Measurements from ENCODE around the gene KIF26B. TPM values are rescaled to one million over a fixed set of nuclear protein-coding genes. Genes with fewer than 3 reads are reported as not detected.

The KIF26B gene
- total RNA-seq, 2 donors from 2014 or later: 0.78 to 4.6 TPM

GRCh38 chr1:245205396-245205795 lies 50.6 kb downstream of the KIF26B start:
- Histone ChIP-seq H3K4me1 (no peaks in the 10 kb centered on the region), H3K27ac (no peak overlapping the region), H3K27me3 (no peaks in the 10 kb centered on the region), H3K9me3 (peaks cover 0 to 21% (median 0%) of the 10 kb centered on the region in 3 donors), H3K36me3 (replicated peaks in 1 of 2; ENCODE audit: insufficient read depth in 1 of 2, low read depth in 2 of 2) (no peaks in the 10 kb centered on the region), H3K4me3 (no peak overlapping the region)
- intact Hi-C loops (cut with DNase I): no loop called here
- WGBS, 2 donors: 53 to 59% methylated on average over 3 of the region's 3 CpGs
- DNase-seq (no peak), ATAC-seq (no peak)
- TF ChIP-seq, protein P1, sequence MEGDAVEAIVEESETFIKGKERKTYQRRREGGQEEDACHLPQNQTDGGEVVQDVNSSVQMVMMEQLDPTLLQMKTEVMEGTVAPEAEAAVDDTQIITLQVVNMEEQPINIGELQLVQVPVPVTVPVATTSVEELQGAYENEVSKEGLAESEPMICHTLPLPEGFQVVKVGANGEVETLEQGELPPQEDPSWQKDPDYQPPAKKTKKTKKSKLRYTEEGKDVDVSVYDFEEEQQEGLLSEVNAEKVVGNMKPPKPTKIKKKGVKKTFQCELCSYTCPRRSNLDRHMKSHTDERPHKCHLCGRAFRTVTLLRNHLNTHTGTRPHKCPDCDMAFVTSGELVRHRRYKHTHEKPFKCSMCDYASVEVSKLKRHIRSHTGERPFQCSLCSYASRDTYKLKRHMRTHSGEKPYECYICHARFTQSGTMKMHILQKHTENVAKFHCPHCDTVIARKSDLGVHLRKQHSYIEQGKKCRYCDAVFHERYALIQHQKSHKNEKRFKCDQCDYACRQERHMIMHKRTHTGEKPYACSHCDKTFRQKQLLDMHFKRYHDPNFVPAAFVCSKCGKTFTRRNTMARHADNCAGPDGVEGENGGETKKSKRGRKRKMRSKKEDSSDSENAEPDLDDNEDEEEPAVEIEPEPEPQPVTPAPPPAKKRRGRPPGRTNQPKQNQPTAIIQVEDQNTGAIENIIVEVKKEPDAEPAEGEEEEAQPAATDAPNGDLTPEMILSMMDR (IDR thresholded peaks at IDR 0.05): no peak
- no peak for TF ChIP-seq POLR2A (IDR thresholded peaks at IDR 0.05)

DNA sequence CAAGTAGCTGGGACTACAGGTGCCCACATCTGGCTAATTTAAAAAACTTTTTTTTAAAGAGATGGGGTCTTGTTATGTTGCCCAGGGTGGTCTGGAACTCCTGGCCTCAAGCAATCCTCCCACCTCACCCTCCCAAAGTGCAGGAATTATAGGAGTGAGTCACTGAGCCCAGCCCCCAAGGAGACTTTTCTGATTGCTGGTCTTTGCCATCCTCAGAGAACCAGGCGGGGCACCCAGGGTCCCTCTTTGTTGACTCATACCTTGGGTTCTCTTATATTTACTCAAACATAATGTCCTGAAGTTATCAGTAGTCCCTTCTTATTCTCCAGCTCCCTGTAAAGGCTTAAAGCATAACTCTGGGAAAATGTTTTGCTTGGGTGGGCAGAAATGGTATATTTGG lies 51.1 kb downstream of the KIF26B start:
- no peaks in the 10 kb centered on the region for H3K27me3 ChIP-seq
- ATAC-seq (no peak), DNase-seq (no peak)
- H3K4me1 ChIP-seq: no peaks in the 10 kb centered on the region
- no peaks in the 10 kb centered on the region for H3K36me3 ChIP-seq (replicated peaks in 1 of 2; ENCODE audit: insufficient read depth in 1 of 2, low read depth in 2 of 2)
- no peak for TF ChIP-seq POLR2A (IDR thresholded peaks at IDR 0.05)
- TF ChIP-seq, protein P1 (IDR thresholded peaks at IDR 0.05): no peak
- no peak overlapping the region for H3K27ac ChIP-seq
- WGBS, 2 donors: 91 to 92% methylated on average over 1 of the region's 1 CpG
- H3K9me3 ChIP-seq: peaks cover 0 to 21% (median 0%) of the 10 kb centered on the region in 3 donors
- no peak overlapping the region for H3K4me3 ChIP-seq
- intact Hi-C loops (cut with DNase I): no loop called here

GRCh38 chr1:245207056-245207638 lies 52.4 kb downstream of the KIF26B start:
- TF ChIP-seq, protein P1 (IDR thresholded peaks at IDR 0.05): no peak
- TF ChIP-seq POLR2A (IDR thresholded peaks at IDR 0.05): no peak
- H3K4me3 ChIP-seq: no peak overlapping the region
- 86 to 90% methylated on average over 11 of the region's 11 CpGs for WGBS, 2 donors
- ATAC-seq: no peak
- intact Hi-C loops (cut with DNase I): no loop called here
- H3K36me3 ChIP-seq (replicated peaks in 1 of 2; ENCODE audit: insufficient read depth in 1 of 2, low read depth in 2 of 2): no peaks in the 10 kb centered on the region
- H3K9me3 ChIP-seq: peaks cover 0 to 21% (median 0%) of the 10 kb centered on the region in 3 donors
- no peaks in the 10 kb centered on the region for H3K27me3 ChIP-seq
- no peaks in the 10 kb centered on the region for H3K4me1 ChIP-seq
- no peak for DNase-seq
- H3K27ac ChIP-seq: no peak overlapping the region

DNA sequence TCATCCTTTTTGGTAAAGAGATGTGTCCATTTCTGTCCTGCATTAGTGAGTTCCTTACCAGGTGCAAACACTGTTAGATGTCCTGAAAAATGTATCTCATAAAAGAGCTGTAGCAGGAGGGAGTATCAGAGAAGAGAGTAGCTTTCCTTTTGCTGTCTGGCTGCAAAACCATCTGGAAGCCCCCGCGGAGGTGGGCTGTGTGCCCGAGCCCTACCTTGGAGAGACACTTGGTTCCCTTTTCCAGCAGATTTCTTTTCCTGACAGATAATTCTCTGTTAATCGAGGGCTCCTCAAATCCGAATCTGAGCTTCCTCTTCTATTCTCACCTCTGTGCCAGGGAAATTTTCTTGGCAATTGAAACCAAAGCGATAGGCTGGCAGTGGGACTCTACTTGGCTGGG lies 53.0 kb downstream of the KIF26B start:
- 84 to 86% methylated on average over 6 of the region's 6 CpGs for WGBS, 2 donors
- ATAC-seq (no peak), DNase-seq (no peak)
- peaks cover 0 to 21% (median 0%) of the 10 kb centered on the region in 3 donors for H3K9me3 ChIP-seq
- H3K4me1 ChIP-seq: no peaks in the 10 kb centered on the region
- H3K27me3 ChIP-seq: no peaks in the 10 kb centered on the region
- no peak overlapping the region for H3K27ac ChIP-seq
- H3K36me3 ChIP-seq (replicated peaks in 1 of 2; ENCODE audit: insufficient read depth in 1 of 2, low read depth in 2 of 2): no peaks in the 10 kb centered on the region
- intact Hi-C loops (cut with DNase I): no loop called here
- no peak overlapping the region for H3K4me3 ChIP-seq
- TF ChIP-seq, protein P1 (IDR thresholded peaks at IDR 0.05): no peak
- TF ChIP-seq POLR2A (IDR thresholded peaks at IDR 0.05): no peak

Measured in body of pancreas (tissue), 4 donors.